WERI-Rb-1 (cell line): ENCODE results near the gene DESI1.
A peak's percentile ranks its signal among the peaks of the same experiment; 100 is the strongest.

ENCODE experiments used
- DNase-seq: peaks from one replicate; pipeline ENCODE4 v3.0.0-alpha.2; 2020
- H3K27ac ChIP-seq: fragments of 250-450 bp; sonication (Bioruptor Pico); 2 replicates; pipeline ENCODE4 v1.5.1; 2020; ENCODE audit warnings: mild to moderate bottlenecking, moderate library complexity
- H3K27me3 ChIP-seq: fragments of 250-450 bp; sonication (Bioruptor Pico); 2 replicates; pipeline ENCODE4 v1.5.1; 2021; ENCODE audit warnings: mild to moderate bottlenecking, low read depth, moderate library complexity; ENCODE audit not compliant: insufficient read depth, severe bottlenecking
- H3K36me3 ChIP-seq: fragments of 250-450 bp; sonication (Bioruptor Pico); 2 replicates; pipeline ENCODE4 v1.5.1; 2020; ENCODE audit warnings: mild to moderate bottlenecking, moderate library complexity
- H3K4me3 ChIP-seq: 2 replicates; pipeline ENCODE4 v1.5.1; 2011; ENCODE audit warnings: low read depth, mild to moderate bottlenecking, control low read depth, low read length
- H3K9me3 ChIP-seq: fragments of 250-450 bp; sonication (Bioruptor Pico); 2 replicates; pipeline ENCODE4 v1.5.1; 2021; ENCODE audit warnings: mild to moderate bottlenecking, moderate library complexity; ENCODE audit not compliant: severe bottlenecking
- CTCF ChIP-seq: IDR thresholded peaks from 2 replicates; pipeline ENCODE4 v1.5.1; 2011; ENCODE audit warnings: low read depth, mild to moderate bottlenecking, control low read depth, inconsistent platforms, low read length

Gene DESI1

GRCh38 chr22:41625577-41625976, 4.7 kb upstream of the DESI1 start:
- H3K36me3 ChIP-seq, result peaks cover 93% of the 10 kb centered on the region
- H3K27ac ChIP-seq, result no peak overlapping the region
- no peak for DNase-seq
- H3K27me3 ChIP-seq, result no peaks in the 10 kb centered on the region
- no peak overlapping the region for H3K4me3 ChIP-seq
- H3K9me3 ChIP-seq, result no peaks in the 10 kb centered on the region
- TF ChIP-seq CTCF, result no peak

GRCh38 chr22:41621911-41622179, 1.0 kb upstream of the DESI1 start:
- Histone ChIP-seq H3K4me3 (peak overlapping the region; percentile 73), H3K27me3 (no peaks in the 10 kb centered on the region), H3K36me3 (peaks cover 58% of the 10 kb centered on the region), H3K9me3 (no peaks in the 10 kb centered on the region), H3K27ac (peak overlapping the region; percentile 99)
- TF ChIP-seq CTCF, result no peak
- no peak for DNase-seq

- peak within 1 kb of the TSS; percentile 73 for H3K4me3 ChIP-seq
- H3K27me3 ChIP-seq, result no peaks in the 10 kb centered on the region
- peaks cover 54% of the 10 kb centered on the region for H3K36me3 ChIP-seq
- no peak for TF ChIP-seq CTCF
- H3K9me3 ChIP-seq, result no peaks in the 10 kb centered on the region
- peak within 1 kb of the TSS; percentile 99 for H3K27ac ChIP-seq
- peak; percentile 100 for DNase-seq
Measured at GRCh38 chr22:41621099-41621910, 462 bp upstream of the DESI1 start, which contains the start of gene XRCC6. Gene XRCC6, plus strand, starts transcription at chr22:41621295. Its CDS starts 710 bp downstream, at chr22:41622005.

GRCh38 chr22:41619979-41620588, 759 bp downstream of the DESI1 start:
- no peaks in the 10 kb centered on the region for H3K9me3 ChIP-seq
- H3K4me3 ChIP-seq, result peak overlapping the region; percentile 56
- TF ChIP-seq CTCF, result no peak
- H3K27me3 ChIP-seq, result no peaks in the 10 kb centered on the region
- peak; percentile 61 for DNase-seq
- H3K36me3 ChIP-seq, result peaks cover 42% of the 10 kb centered on the region
- peak overlapping the region; percentile 99 for H3K27ac ChIP-seq

GRCh38 chr22:41613456-41613855, 7.4 kb downstream of the DESI1 start:
- no peak overlapping the region for H3K4me3 ChIP-seq
- no peak for DNase-seq
- no peak overlapping the region for H3K27ac ChIP-seq
- no peaks in the 10 kb centered on the region for H3K27me3 ChIP-seq
- H3K9me3 ChIP-seq, result no peaks in the 10 kb centered on the region
- peaks cover 6% of the 10 kb centered on the region for H3K36me3 ChIP-seq
- no peak for TF ChIP-seq CTCF
